ENCODE measurements around the gene MNDA.

MNDA gene

GRCh38 chr1:158830904-158831507 lies at the start of gene MNDA:
TSS of gene MNDA (plus strand) at chr1:158831351. CDS start at chr1:158842154, 10,803 bp downstream.
- DNase-seq (ENCODE audit: low read depth in 1 of 2, low spot score in 1 of 2): no peak

DNA sequence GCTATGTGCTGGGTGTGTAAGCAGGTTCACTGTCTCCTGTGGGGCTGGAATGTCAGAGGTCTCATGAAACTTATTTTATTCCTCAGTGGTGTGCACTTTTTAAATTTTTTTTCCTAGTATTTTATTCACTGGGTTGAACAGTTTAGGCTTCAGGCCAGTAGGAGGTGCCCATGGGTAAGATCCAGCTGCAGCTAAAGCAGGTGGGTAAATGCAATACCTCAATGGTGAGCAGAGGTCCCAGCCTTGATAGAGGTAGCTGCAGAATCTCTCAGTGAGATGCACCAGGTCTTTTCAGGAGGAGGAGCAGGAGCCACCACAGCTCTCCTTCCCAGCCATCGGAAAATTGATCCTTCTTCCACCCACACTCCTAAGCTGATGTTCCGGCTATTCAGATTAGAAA lies 37.5 kb upstream of the MNDA start:
- peak in 1 of 2 donors; percentile 0 for DNase-seq (ENCODE audit: low read depth in 1 of 2, low spot score in 1 of 2)

DNA sequence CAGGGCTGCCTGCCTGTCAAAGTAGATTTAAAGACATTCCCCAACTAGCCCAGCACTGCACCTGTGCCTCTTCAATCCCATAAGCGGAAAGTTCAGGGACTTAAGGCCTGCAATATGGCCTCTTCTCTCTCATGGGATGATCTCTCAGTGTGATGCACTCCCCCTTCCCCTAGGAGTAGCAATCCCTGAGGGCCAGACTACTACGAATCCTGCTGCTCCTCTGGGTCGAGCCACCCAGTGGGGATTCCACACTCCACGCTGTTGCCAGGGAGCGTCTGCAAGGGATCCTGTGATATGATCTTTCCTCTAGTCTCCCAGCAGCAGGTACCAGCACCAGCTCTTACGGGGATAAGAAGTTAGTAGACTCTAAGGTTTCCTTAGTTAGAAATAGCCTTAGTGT lies 36.9 kb upstream of the MNDA start:
- DNase-seq (ENCODE audit: low read depth in 1 of 2, low spot score in 1 of 2): no peak

GRCh38 chr1:158798531-158798930 lies 32.6 kb upstream of the MNDA start:
- no peak for DNase-seq (ENCODE audit: low read depth in 1 of 2, low spot score in 1 of 2)

GRCh38 chr1:158799689-158800088 lies 31.5 kb upstream of the MNDA start:
- no peak for DNase-seq (ENCODE audit: low read depth in 1 of 2, low spot score in 1 of 2)

DNA sequence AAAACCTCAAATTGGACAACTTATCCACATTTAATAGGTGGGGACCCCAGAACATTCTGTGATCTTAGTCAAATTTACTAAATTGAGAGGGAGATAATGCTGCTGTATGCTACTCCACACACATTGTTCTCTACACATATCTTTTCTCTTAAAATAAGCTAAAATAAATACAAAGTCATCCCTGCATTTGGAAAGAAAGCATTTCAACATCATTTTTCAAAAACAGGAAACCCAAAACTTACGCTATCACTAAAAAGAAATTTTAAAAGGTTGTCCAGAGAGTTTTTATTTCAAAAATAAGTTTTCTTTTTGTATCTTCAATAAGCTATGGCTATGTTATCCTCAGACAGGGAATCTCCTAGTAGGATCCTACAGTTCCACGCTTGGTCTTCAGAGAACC lies 30.6 kb upstream of the MNDA start:
- no peak for DNase-seq (ENCODE audit: low read depth in 1 of 2, low spot score in 1 of 2)

GRCh38 chr1:158801396-158801795 lies 29.8 kb upstream of the MNDA start:
- DNase-seq (ENCODE audit: low read depth in 1 of 2, low spot score in 1 of 2): no peak

- DNase-seq (ENCODE audit: low read depth in 1 of 2, low spot score in 1 of 2): no peak
Measured at GRCh38 chr1:158803678-158804077, 27.5 kb upstream of the MNDA start.

DNA sequence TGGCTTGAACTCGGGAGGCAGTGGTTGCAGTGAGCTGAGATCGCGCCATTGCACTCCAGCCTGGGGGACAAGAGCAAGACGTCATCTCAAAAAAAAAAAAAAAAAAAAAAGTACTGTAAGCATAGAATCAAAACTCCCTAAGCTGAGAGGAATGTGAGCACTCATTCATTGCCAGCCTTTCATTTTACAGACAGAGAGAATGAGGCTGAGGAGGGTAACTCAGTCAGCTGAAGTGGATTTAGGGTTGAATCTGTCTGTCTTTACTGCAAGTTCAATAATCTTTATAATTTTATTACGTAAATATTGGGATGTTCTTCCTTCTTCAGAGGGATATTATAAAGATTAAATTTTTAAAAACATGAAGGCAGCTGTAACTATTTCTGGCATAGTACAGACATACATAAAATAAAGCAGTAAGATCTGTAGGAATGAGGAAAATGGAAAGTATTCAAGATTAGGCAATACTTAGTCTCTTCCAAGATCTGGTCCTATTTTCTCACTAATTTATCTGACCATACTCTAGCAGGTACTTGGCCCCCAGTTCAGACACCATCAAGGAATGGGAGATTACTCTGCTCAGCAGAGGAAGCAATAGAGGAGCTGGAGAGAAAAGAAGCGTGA lies 24.1 kb upstream of the MNDA start:
- no peak for DNase-seq (ENCODE audit: low read depth in 1 of 2, low spot score in 1 of 2)

GRCh38 chr1:158809256-158809655 lies 21.9 kb upstream of the MNDA start:
- no peak for DNase-seq (ENCODE audit: low read depth in 1 of 2, low spot score in 1 of 2)

GRCh38 chr1:158809862-158810261 lies 21.3 kb upstream of the MNDA start:
- no peak for DNase-seq (ENCODE audit: low read depth in 1 of 2, low spot score in 1 of 2)

DNA sequence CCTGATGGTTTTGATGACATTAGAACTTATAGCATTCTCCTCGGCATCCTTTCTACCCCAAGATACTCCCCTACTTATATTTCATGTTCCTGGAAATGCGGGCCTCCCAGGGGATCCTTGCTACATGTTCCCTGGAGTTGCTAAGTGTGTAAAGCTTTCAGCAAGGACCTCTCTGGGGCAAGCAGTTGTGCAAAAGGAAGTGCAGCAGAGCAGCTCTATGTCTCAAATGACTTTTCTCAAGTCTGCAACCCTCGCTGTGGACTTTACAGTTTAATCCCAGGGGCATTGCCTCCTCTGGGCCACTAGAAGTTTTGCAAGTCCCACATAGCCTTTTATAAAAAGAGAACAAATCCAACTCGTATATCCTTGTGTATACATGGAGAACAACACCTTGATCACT lies 20.8 kb upstream of the MNDA start:
- no peak for DNase-seq (ENCODE audit: low read depth in 1 of 2, low spot score in 1 of 2)

DNA sequence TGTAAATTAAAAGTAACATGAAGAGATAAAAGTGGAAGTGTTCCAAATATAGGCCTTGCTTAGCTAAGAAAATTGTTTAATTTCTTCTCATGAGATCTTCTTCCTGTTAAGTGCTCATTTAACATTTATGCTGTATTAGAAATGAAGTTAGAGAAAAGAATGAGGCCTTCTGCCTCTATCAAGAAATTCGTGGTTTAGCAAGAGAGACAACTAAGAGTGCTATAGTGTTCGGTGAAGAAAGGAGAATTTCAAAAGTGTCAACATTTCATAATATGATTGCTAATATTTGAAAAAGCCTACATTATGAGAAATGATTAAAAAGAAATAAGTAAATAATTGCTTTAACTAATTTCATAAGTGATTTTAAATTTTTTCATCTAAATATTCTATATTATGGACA lies 18.8 kb upstream of the MNDA start:
- no peak for DNase-seq (ENCODE audit: low read depth in 1 of 2, low spot score in 1 of 2)

- DNase-seq (ENCODE audit: low read depth in 1 of 2, low spot score in 1 of 2): no peak
Measured at GRCh38 chr1:158813164-158813563, 18.0 kb upstream of the MNDA start.

- no peak for DNase-seq (ENCODE audit: low read depth in 1 of 2, low spot score in 1 of 2)
Measured at GRCh38 chr1:158814970-158815369, 16.2 kb upstream of the MNDA start.

DNA sequence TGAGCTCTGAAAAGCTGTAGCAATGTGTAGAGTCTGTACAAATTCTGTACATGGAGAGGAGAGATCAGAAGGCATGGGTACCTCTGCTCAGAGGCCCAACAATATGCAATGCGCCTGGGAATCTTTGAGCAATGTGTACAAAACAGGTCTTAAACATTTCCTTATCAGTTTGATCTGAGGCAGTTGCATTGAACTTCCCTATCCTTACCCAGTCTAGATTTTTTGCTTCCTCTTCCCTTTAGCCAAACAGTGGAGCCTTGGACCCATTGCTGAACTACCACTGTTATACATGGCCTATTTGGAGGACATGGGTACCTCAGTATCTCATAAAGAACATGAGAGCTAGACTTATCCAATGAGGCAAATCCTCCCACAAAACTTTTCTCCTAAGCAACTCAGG lies 12.6 kb upstream of the MNDA start:
- no peak for DNase-seq (ENCODE audit: low read depth in 1 of 2, low spot score in 1 of 2)

DNA sequence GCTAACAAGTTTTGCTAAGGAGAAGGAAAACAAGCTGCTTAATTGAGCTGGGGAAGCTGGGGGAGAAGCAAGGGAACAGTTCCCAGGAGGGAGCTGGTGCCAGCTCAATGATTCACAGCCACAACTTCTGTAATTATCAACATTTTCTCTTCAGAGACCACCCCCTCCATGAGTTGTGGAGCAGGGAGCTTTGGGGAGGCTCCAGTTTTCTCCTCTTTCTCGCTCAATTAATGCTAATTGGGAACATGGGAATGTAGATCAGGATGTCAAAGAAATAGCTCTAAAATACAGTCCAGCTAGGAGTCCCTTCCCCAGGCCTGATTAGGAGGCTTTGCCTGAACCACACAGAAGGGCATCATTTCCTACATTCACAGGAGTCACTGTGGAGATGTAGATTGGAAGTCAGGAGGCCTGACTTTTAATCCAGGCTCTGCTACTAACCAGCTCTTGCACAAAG lies 12.1 kb upstream of the MNDA start:
- no peak for DNase-seq (ENCODE audit: low read depth in 1 of 2, low spot score in 1 of 2)

DNA sequence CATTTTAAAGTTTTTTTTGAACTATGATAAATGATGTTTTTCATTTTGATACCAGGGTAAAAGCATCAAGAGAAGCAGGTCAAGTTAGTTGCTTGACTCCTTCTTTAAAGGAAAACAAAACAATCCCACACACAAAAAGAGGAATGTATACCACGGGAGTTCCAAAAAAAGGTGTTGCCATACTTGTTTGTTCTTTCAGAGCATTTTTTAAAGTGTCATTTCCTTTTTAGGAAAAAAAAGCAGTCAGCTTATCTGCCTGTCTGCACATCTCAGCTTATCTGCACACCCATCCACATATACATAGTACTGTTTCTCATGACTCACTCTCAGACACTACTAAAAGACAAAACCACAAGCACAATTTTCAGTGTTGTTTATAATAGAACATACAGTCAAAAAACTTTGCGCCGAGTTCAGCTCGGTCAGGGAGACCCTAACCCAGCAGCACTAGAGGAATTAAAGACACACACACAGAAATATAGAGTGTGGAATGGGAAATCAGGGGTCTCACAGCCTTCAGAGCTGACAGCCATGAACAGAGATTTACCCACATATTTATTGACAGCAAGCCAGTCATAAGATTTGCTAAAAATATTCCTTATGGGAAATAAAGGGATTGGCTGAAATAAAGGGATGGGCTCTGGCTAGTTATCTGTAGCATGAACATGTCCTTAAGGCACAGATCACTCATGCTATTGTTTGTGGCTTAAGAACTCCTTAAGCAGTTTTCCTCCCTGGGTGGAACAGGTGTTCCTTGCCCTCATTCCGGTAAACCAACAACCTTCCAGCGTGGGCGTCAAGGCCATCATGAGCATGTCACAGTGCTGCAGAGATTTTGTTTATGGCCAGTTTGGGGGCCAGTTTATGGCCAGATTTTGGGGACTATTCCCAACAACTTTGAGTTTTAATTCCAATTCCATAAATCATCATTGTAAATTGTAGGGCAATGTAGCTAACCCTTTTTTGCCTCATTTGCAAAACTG lies 11.4 kb upstream of the MNDA start:
- DNase-seq (ENCODE audit: low read depth in 1 of 2, low spot score in 1 of 2): no peak

DNA sequence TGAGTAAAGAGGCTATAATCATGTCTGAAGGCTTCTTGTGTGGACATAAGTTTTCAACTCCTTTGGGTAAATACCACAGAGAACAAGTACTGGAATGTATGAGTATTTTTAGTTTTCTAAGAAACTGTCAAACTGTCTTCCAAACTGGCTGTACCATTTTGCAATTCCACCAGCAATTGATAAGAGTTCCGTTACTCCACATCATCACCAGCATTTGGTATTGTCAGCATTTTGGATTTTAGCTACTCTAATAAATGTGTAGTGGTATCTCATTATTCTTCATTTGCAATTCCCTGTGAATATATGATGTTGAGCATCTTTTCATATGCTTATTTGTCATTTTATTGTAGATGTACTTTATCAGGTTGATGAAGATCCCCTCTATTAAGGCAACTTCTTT lies 9.4 kb upstream of the MNDA start:
- DNase-seq (ENCODE audit: low read depth in 1 of 2, low spot score in 1 of 2): no peak

GRCh38 chr1:158830074-158830677 lies 975 bp upstream of the MNDA start:
- no peak for DNase-seq (ENCODE audit: low read depth in 1 of 2, low spot score in 1 of 2)

- no peak for DNase-seq (ENCODE audit: low read depth in 1 of 2, low spot score in 1 of 2)
Measured at GRCh38 chr1:158833264-158833663, 2.1 kb downstream of the MNDA start.

DNA sequence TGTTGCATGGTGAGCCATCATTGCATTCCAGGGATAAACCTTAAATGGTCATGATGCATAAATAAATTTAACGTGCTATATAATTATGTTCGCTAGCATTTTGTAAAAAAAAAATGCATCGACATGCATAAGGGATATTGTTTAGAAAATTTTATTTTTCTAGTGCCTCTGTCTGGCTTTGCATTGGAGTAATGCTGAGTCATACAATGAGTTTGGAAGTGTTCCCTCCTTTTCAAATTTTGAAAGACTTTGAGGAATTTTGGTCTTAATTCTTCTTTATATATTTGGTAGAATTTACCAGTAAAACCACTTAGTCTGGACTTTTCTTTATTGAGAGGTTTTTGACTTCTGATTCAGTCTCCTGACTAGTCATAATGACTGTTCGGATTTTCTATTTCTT lies 4.9 kb downstream of the MNDA start:
- DNase-seq (ENCODE audit: low read depth in 1 of 2, low spot score in 1 of 2): no peak
